Colonic mucosa (tissue), 4 donors: ENCODE results near the gene DAAM2. TPM values are rescaled to one million over a fixed set of nuclear protein-coding genes. Genes with fewer than 3 reads are reported as not detected.

Experiments used
- DNase-seq: peaks from one replicate; pipeline ENCODE4 v3.0.0-alpha.2; 2020
- H3K27ac ChIP-seq: fragments of 200-600 bp; one replicate; pipeline ENCODE4 v1.8.0; 2021
- H3K27me3 ChIP-seq: fragments of 200-600 bp; one replicate; pipeline ENCODE4 v1.8.0; 2021
- H3K36me3 ChIP-seq: fragments of 200-600 bp; one replicate; pipeline ENCODE4 v1.8.0; 2021
- H3K4me1 ChIP-seq: fragments of 200-600 bp; one replicate; pipeline ENCODE4 v1.8.0; 2021; ENCODE audit warnings: mild to moderate bottlenecking
- H3K4me3 ChIP-seq: fragments of 200-600 bp; one replicate; pipeline ENCODE4 v1.8.0; 2021
- H3K9ac ChIP-seq, 2 donors: one replicate each; pipeline ENCODE4 v1.7.0; 2013; ENCODE audit warnings: control low read depth in 2 of 2, low read depth in 2 of 2, low read length in 2 of 2
- H3K9me3 ChIP-seq: fragments of 200-600 bp; one replicate; pipeline ENCODE4 v1.8.0; 2021
- intact Hi-C: fragments of 100-400 bp; cut with DNase I; formaldehyde crosslinking; loops from one replicate; pipeline ENCODE4 v1.14.1; 2022
- total RNA-seq, 2 donors: library from RNA; stranded (reverse); fragmentation: NEBNext Ultra II Directional in 1 of 2; extraction: Animal tissue kit (Norgen Biotek cat#: 25700) in 1 of 2; gene quantifications; one replicate each; pipeline ENCODE4 v1.2.1, GENCODE V29; 2021
- TF ChIP-seq, protein P1 (sequence below): fragments of 200-600 bp; IDR thresholded peaks from one replicate; pipeline ENCODE4 v1.8.0; 2022; ENCODE audit warnings: antibody characterized with exemption, mild to moderate bottlenecking
- donor health status: healthy.
- donor health status: DM: no; HTN: no; CAD: no.
- donor health status: DM: no; HTN: no; CAD: no.

The DAAM2 gene
- total RNA-seq, 2 donors from 2014 or later = 3.6 to 6.9 TPM

DNA sequence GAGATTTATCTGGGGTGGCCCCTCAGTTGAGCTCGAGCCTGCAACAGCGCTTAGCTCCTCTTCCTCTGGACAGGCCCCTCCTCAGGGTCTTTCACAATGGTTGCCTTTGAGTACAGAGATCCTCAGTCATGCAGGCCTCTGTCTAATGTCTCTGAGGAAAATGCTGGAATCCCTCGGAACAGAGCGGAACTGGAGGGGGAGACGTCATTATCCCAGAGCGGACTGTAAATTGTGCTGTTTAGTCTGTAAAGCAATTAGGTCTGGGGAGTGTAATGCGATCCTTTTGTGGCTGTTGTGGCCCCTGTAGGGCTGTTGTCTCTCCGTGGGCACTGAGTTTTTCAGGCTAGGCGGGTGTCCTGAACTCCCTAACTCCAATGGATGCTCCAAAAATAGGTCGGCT lies 15.0 kb upstream of the DAAM2 start:
- H3K9ac ChIP-seq = no peak overlapping the region
- no peaks in the 10 kb centered on the region for H3K9me3 ChIP-seq
- intact Hi-C loops = no loop called here
- no peaks in the 10 kb centered on the region for H3K4me1 ChIP-seq
- no peak overlapping the region for H3K27ac ChIP-seq
- no peaks in the 10 kb centered on the region for H3K36me3 ChIP-seq
- no peaks in the 10 kb centered on the region for H3K27me3 ChIP-seq
- H3K4me3 ChIP-seq = no peak overlapping the region
- no peak for DNase-seq
- TF ChIP-seq, protein P1, sequence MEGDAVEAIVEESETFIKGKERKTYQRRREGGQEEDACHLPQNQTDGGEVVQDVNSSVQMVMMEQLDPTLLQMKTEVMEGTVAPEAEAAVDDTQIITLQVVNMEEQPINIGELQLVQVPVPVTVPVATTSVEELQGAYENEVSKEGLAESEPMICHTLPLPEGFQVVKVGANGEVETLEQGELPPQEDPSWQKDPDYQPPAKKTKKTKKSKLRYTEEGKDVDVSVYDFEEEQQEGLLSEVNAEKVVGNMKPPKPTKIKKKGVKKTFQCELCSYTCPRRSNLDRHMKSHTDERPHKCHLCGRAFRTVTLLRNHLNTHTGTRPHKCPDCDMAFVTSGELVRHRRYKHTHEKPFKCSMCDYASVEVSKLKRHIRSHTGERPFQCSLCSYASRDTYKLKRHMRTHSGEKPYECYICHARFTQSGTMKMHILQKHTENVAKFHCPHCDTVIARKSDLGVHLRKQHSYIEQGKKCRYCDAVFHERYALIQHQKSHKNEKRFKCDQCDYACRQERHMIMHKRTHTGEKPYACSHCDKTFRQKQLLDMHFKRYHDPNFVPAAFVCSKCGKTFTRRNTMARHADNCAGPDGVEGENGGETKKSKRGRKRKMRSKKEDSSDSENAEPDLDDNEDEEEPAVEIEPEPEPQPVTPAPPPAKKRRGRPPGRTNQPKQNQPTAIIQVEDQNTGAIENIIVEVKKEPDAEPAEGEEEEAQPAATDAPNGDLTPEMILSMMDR = no peak

DNA sequence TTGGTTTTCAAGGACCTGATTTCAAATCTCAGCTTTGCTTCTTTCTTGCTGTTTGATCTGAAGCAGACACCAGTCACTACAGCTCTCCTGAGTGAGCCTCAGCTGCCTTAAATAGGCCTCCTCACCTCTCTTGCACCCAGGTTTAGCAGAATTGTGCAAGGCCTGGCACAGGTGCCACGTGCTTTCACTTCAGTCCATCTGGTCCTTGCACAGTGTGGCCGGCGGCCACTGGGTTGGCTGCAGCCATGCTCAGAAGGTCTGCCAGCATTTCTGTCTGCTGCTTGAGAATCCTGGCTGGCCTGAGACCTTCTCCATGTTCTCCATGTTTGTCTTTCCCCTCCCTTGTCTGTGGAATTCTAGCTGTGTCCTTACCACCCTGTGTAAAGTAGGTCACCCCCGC lies 14.5 kb upstream of the DAAM2 start:
- Histone ChIP-seq H3K27me3 (no peaks in the 10 kb centered on the region), H3K9me3 (no peaks in the 10 kb centered on the region), H3K4me3 (no peak overlapping the region), H3K36me3 (no peaks in the 10 kb centered on the region), H3K4me1 (no peaks in the 10 kb centered on the region), H3K9ac (no peak overlapping the region), H3K27ac (no peak overlapping the region)
- DNase-seq = no peak
- intact Hi-C loops = no loop called here
- TF ChIP-seq, protein P1 = no peak

DNA sequence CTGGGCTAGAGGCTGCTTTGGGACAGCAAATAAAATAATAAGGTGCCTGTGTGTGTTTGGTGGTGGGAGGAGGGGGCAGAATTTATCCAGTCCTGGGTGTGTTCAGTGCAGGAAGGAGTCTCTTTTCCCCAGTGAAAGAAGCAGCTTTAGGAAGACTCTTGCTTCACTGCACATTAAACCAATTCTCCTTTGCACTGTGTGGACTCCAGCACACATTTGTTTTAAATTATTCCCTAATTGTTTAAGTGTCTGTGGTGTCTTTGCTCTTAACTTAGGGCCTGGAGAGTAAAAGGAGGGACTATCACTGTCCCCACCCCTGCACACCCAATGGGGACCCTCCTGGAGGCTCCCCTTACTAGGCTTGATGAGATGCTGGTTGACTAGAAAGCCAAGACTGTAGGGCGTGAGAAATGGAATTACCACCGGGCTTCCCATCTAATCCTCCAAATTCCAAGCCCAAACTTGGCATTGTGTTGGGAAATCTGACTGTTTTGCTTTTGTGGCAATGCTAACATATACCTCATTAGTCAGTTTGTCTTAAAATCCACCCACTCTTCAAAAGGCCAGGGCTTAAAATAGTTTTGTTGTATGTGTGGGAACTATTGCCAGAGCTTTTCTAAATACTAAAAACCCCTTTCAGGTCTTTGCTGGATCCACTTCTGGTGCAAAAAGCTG lies 13.5 kb upstream of the DAAM2 start:
- H3K27ac ChIP-seq = no peak overlapping the region

DNA sequence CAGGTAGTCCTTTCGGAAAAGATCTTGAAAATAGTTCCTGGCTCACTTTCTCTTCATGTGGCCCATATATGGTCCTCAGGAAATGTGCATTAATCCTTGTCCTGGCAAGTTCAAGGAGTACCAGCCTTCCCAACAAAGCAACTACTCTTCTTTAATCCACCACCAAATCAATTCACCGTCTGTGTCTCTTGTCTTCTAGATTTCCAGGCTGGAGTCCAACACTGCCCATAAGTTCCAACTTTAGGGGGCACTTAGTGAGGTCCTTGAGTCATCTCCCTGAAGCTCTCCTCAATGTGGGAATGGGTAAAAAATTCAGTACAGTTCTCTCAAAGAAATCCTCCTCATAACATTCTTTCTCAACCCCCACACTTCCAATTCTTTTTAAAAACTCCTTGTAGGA lies 6.9 kb upstream of the DAAM2 start:
- H3K9me3 ChIP-seq = no peaks in the 10 kb centered on the region
- no peaks in the 10 kb centered on the region for H3K4me1 ChIP-seq
- TF ChIP-seq, protein P1 = no peak
- no peaks in the 10 kb centered on the region for H3K36me3 ChIP-seq
- no peak for DNase-seq
- H3K27me3 ChIP-seq = no peaks in the 10 kb centered on the region
- H3K4me3 ChIP-seq = no peak overlapping the region
- no peak overlapping the region for H3K9ac ChIP-seq
- intact Hi-C loops = no loop called here
- no peak overlapping the region for H3K27ac ChIP-seq

More for the DNA sequence above, 13.5 kb upstream of the DAAM2 start:
- TF ChIP-seq, protein P1 = no peak
- no peaks in the 10 kb centered on the region for H3K27me3 ChIP-seq
- no peak overlapping the region for H3K9ac ChIP-seq
- intact Hi-C loops = no loop called here
- no peaks in the 10 kb centered on the region for H3K9me3 ChIP-seq
- no peak for DNase-seq
- no peaks in the 10 kb centered on the region for H3K4me1 ChIP-seq
- no peak overlapping the region for H3K4me3 ChIP-seq
- H3K36me3 ChIP-seq = no peaks in the 10 kb centered on the region

DNA sequence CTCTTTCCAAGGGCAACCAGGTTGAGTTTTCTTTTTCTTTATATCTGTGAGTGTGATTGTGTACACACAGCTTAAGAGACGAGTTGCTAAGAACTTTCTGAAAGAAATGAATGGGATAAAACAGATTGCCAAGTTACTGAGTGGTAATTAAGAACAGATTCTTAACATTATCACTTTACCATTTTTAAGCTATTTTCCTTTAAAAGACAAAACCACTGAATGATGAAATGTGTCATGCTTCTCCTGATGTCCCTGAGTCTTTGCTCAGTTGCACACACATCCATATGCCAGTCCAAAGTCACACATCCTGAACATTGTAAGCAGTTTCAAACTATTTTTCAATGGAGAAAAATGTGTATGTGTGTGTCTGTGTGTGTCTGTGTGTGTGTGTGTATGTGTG lies 5.5 kb upstream of the DAAM2 start:
- TF ChIP-seq, protein P1 = no peak
- Histone ChIP-seq H3K27ac (no peak overlapping the region), H3K27me3 (no peaks in the 10 kb centered on the region), H3K36me3 (no peaks in the 10 kb centered on the region), H3K9ac (no peak overlapping the region), H3K9me3 (no peaks in the 10 kb centered on the region), H3K4me3 (no peak overlapping the region), H3K4me1 (no peaks in the 10 kb centered on the region)
- DNase-seq = no peak
- intact Hi-C loops = no loop called here
